IPS-18a (cell line): Measurements from ENCODE around the gene ARHGAP26.

Experiments used
- H3K27ac ChIP-seq: one replicate; pipeline ENCODE4 v1.5.1; 2013; ENCODE audit warnings: low read length
- H3K27me3 ChIP-seq: one replicate; pipeline ENCODE4 v1.6.1; 2013; ENCODE audit warnings: mild to moderate bottlenecking, low read length; ENCODE audit not compliant: control insufficient read depth, insufficient read depth
- H3K36me3 ChIP-seq: one replicate; pipeline ENCODE4 v1.6.1; 2013; ENCODE audit warnings: low read depth, low read length; ENCODE audit not compliant: control insufficient read depth
- H3K4me1 ChIP-seq: one replicate; pipeline ENCODE4 v1.6.1; 2013; ENCODE audit warnings: low read depth, low read length; ENCODE audit not compliant: control insufficient read depth
- H3K4me3 ChIP-seq: one replicate; pipeline ENCODE4 v1.5.1; 2013; ENCODE audit warnings: low read length
- H3K9ac ChIP-seq: one replicate; pipeline ENCODE4 v1.6.1; 2013; ENCODE audit warnings: mild to moderate bottlenecking, low read length, moderate library complexity
- H3K9me3 ChIP-seq: one replicate; pipeline ENCODE4 v1.6.1; 2013; ENCODE audit warnings: low read depth, low read length; ENCODE audit not compliant: control insufficient read depth

The ARHGAP26 gene

DNA sequence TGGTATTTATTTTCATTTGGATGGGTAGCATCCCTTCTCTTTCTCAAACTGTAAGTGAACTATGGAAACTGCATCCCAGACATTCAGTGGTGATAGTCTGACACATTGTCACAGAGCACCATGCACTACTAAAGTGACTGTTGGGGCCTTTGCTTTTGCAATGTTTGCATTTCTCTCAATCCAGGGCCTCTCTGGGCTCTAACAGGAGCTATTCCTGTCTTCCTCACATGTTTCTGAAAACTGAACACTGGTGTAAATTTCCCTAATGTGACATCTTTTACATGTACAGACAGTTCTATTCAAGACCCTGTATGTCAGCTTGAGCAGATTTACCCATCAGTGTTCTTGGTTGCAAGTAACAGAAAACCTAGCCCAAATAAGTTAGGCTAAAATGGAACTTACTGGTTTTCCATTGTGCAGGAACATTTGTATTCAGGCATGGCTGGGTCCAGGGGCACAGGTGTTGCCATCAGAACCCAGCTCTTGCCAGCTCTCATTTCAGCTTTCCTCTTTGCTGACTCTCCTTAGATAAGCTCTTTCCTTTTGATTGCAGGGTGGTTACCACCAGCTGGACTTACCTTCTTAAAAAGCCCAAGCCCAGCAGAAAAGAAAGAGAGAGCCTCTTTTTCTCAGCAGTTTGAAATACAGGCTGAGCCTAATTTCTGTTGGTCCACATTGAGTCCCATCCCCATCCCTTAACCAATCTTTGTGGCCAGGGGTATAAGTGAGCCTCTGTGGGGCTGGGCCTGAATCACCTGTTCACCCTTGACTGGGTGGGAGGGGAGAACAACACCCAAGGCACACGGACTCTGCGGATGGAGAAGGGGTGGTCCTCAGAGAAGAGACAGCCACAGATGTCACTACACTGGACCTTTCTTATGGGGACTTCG, 399.0 kb downstream of the ARHGAP26 start:
- Histone ChIP-seq H3K27ac (no peak overlapping the region), H3K9ac (no peak overlapping the region), H3K27me3 (no peaks in the 10 kb centered on the region), H3K9me3 (no peaks in the 10 kb centered on the region), H3K4me3 (no peak overlapping the region), H3K36me3 (no peaks in the 10 kb centered on the region), H3K4me1 (peaks cover 20% of the 10 kb centered on the region)

DNA sequence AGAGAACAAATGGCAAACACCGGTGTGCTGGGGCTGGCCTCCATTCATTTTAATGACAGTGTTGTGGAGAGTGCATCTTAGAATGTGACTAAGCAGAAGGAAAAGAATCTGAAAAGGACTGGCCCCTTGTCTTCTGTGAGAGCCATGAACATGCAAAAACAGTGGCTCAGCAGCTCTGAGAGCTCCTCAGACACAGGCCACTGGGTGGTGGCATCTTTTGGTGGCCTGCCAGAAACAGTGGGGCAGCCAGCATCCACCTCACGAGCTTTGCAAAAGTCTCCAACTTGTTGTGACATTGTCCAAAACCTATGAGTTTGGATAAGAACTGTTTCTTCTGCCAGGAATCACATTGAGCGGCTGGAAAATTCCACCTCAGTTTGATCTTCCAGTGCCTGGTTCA, 399.9 kb downstream of the ARHGAP26 start:
- Histone ChIP-seq H3K36me3 (no peaks in the 10 kb centered on the region), H3K4me1 (peaks cover 27% of the 10 kb centered on the region), H3K9ac (no peak overlapping the region), H3K9me3 (no peaks in the 10 kb centered on the region), H3K4me3 (no peak overlapping the region), H3K27ac (no peak overlapping the region), H3K27me3 (no peaks in the 10 kb centered on the region)

DNA sequence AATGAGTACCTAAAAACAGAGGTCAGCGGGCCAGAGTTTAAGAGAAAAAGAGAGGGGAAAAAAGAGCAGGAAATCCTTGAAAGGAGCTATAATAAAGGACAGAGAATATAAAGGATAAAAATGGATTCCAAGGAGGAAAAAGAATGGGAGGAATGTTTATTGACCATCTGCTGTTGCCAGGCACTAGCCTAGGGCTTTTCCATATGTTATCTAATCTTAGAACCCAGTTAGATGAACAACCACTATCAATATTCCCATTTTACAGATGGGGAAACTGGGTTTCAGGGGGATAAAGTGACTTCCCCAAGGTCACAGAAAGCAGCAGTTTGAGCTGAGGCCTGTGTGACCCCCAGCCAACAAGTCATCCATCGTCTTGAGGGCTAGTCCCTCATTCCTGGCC, 400.8 kb downstream of the ARHGAP26 start:
- Histone ChIP-seq H3K4me1 (peaks cover 28% of the 10 kb centered on the region), H3K4me3 (no peak overlapping the region), H3K9ac (no peak overlapping the region), H3K9me3 (no peaks in the 10 kb centered on the region), H3K36me3 (no peaks in the 10 kb centered on the region), H3K27ac (no peak overlapping the region), H3K27me3 (no peaks in the 10 kb centered on the region)

GRCh38 chr5:143172739-143173138, 402.6 kb downstream of the ARHGAP26 start:
- H3K9me3 ChIP-seq = no peaks in the 10 kb centered on the region
- H3K27me3 ChIP-seq = no peaks in the 10 kb centered on the region
- no peaks in the 10 kb centered on the region for H3K36me3 ChIP-seq
- no peak overlapping the region for H3K9ac ChIP-seq
- H3K4me3 ChIP-seq = no peak overlapping the region
- H3K4me1 ChIP-seq = peaks cover 28% of the 10 kb centered on the region
- H3K27ac ChIP-seq = no peak overlapping the region

- peak overlapping the region; percentile 16 for H3K27ac ChIP-seq
These were observed 403.1 kb downstream of the ARHGAP26 start for GRCh38 chr5:143173139-143173889.

DNA sequence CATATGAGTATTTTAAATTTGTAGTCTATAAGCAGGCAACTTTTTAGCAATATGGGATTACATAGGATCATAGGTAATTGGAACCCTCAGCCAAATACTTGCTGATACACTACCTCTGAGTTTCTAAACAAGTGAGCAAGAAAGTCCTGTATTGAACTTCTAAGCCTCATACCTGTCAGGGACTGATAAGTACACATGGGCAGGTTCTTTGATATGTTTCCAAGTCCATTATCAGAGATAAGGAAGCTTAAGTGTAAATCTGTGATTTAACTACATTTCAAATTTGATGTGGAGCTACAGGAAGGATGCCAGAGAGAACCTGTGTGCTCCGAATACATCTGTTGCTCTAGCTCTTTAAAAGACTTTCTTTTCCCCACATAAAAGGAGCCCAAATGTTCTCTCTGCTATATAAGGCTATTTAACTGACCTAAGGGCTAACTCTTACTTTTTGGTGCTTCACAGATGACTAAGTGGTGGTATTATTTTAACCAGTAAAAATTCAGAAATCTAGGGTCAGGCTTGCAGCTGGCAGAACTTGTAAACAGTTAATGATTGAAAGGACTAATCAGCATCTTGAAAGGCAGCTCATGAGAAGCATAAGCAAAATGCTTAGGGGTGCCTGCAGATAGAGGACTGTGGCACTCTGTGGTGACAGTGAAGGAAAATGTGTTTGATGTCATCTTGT, 404.7 kb downstream of the ARHGAP26 start:
- no peak overlapping the region for H3K9ac ChIP-seq
- H3K4me3 ChIP-seq = no peak overlapping the region
- H3K27me3 ChIP-seq = no peaks in the 10 kb centered on the region
- H3K4me1 ChIP-seq = peaks cover 26% of the 10 kb centered on the region
- no peak overlapping the region for H3K27ac ChIP-seq
- H3K36me3 ChIP-seq = no peaks in the 10 kb centered on the region
- H3K9me3 ChIP-seq = no peaks in the 10 kb centered on the region

More at GRCh38 chr5:143173139-143173889, 403.1 kb downstream of the ARHGAP26 start:
- Histone ChIP-seq H3K36me3 (no peaks in the 10 kb centered on the region), H3K27me3 (no peaks in the 10 kb centered on the region), H3K4me3 (peak overlapping the region; percentile 4), H3K4me1 (peaks cover 28% of the 10 kb centered on the region), H3K9ac (no peak overlapping the region), H3K9me3 (no peaks in the 10 kb centered on the region)

- H3K9me3 ChIP-seq = no peaks in the 10 kb centered on the region
- no peaks in the 10 kb centered on the region for H3K36me3 ChIP-seq
- no peak overlapping the region for H3K4me3 ChIP-seq
- no peaks in the 10 kb centered on the region for H3K27me3 ChIP-seq
- H3K4me1 ChIP-seq = peaks cover 24% of the 10 kb centered on the region
- H3K27ac ChIP-seq = no peak overlapping the region
- no peak overlapping the region for H3K9ac ChIP-seq
These were observed 405.9 kb downstream of the ARHGAP26 start for GRCh38 chr5:143176048-143176447.

- Histone ChIP-seq H3K4me1 (peaks cover 24% of the 10 kb centered on the region), H3K4me3 (no peak overlapping the region), H3K27ac (no peak overlapping the region), H3K9me3 (no peaks in the 10 kb centered on the region), H3K36me3 (no peaks in the 10 kb centered on the region), H3K27me3 (no peaks in the 10 kb centered on the region), H3K9ac (no peak overlapping the region)
These were observed 407.2 kb downstream of the ARHGAP26 start for GRCh38 chr5:143177263-143177983.

DNA sequence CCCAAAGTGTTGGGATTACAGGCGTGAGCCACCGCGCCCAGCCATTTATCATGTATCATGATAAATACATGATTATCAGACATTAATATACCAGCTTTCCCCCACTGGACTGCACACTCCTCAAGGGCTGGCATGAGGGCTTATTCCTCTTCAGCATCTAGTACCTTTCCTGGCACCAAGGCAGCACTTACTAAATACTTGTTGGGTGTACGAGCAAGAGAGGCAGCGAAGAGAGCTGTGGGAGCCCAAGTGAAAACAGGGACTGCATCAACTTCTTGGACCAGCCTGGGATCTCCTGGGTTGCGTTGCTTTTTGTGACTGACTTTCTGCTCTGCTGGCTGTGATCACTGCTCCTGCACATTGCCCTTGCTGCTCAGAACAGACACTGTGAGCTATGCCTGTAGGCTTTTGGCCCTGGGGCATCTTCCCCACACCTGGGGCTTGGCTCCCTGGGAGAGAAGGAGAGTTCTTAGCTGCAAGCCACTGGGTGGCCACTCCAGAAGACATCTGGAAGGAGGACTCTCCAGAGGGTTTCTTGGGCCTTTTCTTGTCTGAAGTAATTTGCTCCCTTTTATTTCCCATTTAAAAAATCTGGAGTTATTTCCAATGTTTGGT, 409.1 kb downstream of the ARHGAP26 start:
- H3K36me3 ChIP-seq = no peaks in the 10 kb centered on the region
- peaks cover 7% of the 10 kb centered on the region for H3K4me1 ChIP-seq
- no peak overlapping the region for H3K27ac ChIP-seq
- H3K4me3 ChIP-seq = no peak overlapping the region
- no peaks in the 10 kb centered on the region for H3K27me3 ChIP-seq
- H3K9me3 ChIP-seq = no peaks in the 10 kb centered on the region
- no peak overlapping the region for H3K9ac ChIP-seq

DNA sequence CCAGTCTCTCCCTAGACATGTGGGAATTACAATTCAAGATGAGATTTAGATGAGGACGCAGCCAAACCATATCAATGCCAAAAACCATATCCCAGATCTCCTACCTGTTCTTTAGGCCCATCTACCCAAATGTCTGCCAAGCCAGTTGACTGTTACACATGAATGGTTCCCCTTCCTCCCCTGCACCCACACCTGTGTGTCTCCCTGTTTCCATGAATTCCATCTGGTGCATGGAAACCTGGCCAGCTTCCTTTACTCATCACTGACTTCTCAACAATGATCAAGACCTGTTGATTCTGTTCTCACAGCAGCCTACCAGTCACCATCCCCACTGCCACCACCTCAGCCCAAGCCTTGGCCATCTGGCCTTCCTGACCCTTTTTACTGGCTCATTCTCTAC, 410.6 kb downstream of the ARHGAP26 start:
- Histone ChIP-seq H3K9me3 (no peaks in the 10 kb centered on the region), H3K27ac (no peak overlapping the region), H3K27me3 (no peaks in the 10 kb centered on the region), H3K36me3 (no peaks in the 10 kb centered on the region), H3K4me3 (no peak overlapping the region), H3K9ac (no peak overlapping the region), H3K4me1 (no peaks in the 10 kb centered on the region)
